HG03039 (cell line): ENCODE results near the gene SARS2.

Source experiments
- ATAC-seq: cut with Tn5 transposase; IDR thresholded peaks from one replicate; pipeline ENCODE4 v1.9.1; 2021; ENCODE audit warnings: mild to moderate bottlenecking, moderate library complexity; ENCODE audit not compliant: unreplicated experiment

Gene SARS2

GRCh38 chr19:38917921-38918491, 12.6 kb downstream of the SARS2 start:
- no peak for ATAC-seq

- no peak for ATAC-seq
Measured at GRCh38 chr19:38917516-38917915, 13.0 kb downstream of the SARS2 start.

GRCh38 chr19:38915329-38916321, 14.9 kb downstream of the SARS2 start:
- no peak for ATAC-seq

GRCh38 chr19:38913958-38914357, 16.6 kb downstream of the SARS2 start:
- ATAC-seq = no peak

- ATAC-seq = no peak
Measured at GRCh38 chr19:38912600-38913514, 17.7 kb downstream of the SARS2 start.

GRCh38 chr19:38911388-38912001, 19.1 kb downstream of the SARS2 start:
- no peak for ATAC-seq

- ATAC-seq = no peak
Measured at GRCh38 chr19:38910488-38910887, 20.1 kb downstream of the SARS2 start.

GRCh38 chr19:38908911-38909310, 21.7 kb downstream of the SARS2 start:
- no peak for ATAC-seq

GRCh38 chr19:38907670-38908069, 22.9 kb downstream of the SARS2 start:
- no peak for ATAC-seq

GRCh38 chr19:38907227-38907626, 23.3 kb downstream of the SARS2 start:
- ATAC-seq = no peak

- ATAC-seq = no peak
Measured at GRCh38 chr19:38905620-38906019, 24.9 kb downstream of the SARS2 start.

- ATAC-seq = no peak
Measured at GRCh38 chr19:38904581-38905539, 25.7 kb downstream of the SARS2 start.

GRCh38 chr19:38901683-38902082, 28.9 kb downstream of the SARS2 start:
- ATAC-seq = no peak

GRCh38 chr19:38900743-38901190, 29.8 kb downstream of the SARS2 start:
- no peak for ATAC-seq

- no peak for ATAC-seq
Measured at GRCh38 chr19:38900202-38900629, 30.3 kb downstream of the SARS2 start.

- peak; percentile 88 for ATAC-seq
Measured at GRCh38 chr19:38899447-38900201, 30.9 kb downstream of the SARS2 start, which contains the start of the genes NFKBIB and SIRT2. TSS of gene NFKBIB (plus strand) at chr19:38899969. CDS start at chr19:38900033, 64 bp downstream. TSS of gene SIRT2 (minus strand) at chr19:38899618. CDS start at chr19:38899521, 97 bp downstream.

GRCh38 chr19:38898788-38899446, 31.6 kb downstream of the SARS2 start:
- no peak for ATAC-seq

GRCh38 chr19:38894968-38895367, 35.6 kb downstream of the SARS2 start:
- ATAC-seq = no peak
